GM18868 (cell line): ENCODE measurements around the gene ADAP1.
A peak's percentile ranks its signal among the peaks of the same experiment; 100 is the strongest.

Experiments used
- ATAC-seq: cut with Tn5 transposase; IDR thresholded peaks from one replicate; pipeline ENCODE4 v1.9.1; 2021; ENCODE audit warnings: mild to moderate bottlenecking, moderate library complexity; ENCODE audit not compliant: unreplicated experiment

Gene ADAP1

DNA sequence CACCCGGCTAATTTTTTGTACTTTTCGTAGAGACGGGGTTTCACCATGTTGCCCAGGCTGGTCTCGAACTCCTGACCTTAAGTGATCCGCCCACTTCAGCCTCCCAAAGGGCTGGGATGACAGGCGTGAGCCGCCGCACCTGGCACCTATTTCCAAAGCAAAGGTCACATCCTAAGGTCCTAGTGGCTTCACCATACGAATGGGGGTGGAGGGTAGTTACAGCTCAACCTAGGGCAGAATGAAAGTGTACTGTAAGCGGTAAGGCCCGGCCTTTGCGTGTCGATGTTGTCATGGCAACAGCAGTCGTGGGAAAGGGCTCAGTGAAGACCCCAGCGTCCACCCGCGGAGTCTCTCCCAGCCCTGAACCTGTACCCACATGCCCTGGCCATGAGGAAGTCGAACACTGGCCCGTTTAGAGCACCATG, 22.4 kb upstream of the ADAP1 start:
- ATAC-seq, result no peak

DNA sequence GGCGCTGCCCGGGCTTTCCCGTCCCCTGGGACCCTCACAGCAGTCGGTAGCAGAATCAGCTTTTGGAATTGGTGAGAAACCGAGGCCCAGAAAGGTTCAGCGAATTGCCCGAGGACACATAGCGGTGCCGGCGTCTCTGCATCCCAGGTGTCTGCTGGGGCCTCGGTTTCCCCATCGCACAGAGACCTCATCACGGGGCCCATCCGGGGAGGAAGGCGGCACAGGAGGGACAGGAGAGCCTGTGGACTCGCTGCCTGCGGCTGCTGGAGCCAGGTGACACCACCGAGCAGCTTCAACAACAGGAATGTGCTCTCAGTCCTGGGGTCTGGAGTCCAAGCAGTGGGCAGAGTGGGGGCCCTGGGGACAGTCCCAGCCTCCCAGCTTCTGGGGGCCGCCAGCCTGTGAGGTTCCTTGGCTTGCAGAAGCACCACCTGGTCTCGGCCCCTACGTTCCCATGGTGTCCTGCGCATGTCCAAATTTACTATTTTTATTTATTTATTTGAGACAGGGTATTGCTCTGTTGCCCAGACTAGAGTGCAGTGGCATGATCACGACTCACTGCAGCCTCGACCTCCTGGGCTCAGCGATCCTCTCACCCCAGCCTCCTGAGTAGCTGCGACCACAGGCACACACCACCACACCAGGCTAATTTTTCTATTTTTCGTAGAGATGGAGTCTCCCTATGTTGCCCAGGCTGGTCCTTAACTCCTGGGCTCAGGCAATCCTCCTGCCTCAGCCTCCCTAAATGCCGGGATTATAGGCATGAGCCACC, 21.4 kb upstream of the ADAP1 start:
- ATAC-seq, result no peak

DNA sequence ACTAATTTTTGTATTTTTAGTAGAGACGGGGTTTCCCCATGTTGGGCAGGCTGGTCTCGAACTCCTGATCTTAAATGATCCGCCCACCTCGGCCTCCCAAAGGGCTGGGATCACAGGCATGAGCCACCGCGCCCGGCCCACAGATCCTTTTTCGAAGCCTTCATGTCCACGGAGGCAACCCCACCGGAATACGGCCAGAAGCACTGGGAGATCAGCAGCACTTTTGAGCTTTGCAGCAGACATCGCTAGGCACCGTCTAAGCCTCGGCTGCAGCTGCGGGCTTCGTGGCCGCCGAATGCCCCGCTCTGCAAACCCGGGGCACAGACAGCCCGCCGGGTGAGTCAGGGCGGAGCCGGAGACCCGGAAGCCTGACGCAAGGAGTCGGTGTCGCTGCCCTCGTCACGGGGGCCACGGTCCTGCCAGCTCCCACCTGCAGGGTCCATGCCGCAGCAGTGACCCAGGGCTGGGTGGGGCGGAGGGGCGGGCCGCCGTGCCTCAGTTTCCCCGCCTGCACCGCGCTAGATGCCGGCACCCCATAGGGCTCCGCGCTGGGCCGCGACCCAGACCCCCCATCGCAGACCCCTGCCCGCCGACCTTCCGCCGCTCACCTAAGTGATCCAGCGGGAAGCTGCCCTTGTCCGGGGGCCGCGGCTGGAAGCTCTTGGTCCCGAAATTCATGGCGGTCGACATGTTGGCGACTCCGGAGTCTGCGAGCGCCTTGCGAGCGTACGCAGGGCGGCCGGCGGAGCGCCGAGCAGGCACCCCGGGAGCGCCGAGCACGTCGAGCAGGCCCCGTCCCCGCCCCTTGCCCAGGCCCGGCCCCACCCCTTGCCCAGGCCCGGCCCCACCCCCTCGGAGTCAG, 20.6 kb upstream of the ADAP1 start, which contains the start of gene COX19:
COX19 (minus strand) TSS at position 730 of the 862 bp plus-strand sequence; CDS start at position 690, 40 bp downstream.
- ATAC-seq, result peak; percentile 81

DNA sequence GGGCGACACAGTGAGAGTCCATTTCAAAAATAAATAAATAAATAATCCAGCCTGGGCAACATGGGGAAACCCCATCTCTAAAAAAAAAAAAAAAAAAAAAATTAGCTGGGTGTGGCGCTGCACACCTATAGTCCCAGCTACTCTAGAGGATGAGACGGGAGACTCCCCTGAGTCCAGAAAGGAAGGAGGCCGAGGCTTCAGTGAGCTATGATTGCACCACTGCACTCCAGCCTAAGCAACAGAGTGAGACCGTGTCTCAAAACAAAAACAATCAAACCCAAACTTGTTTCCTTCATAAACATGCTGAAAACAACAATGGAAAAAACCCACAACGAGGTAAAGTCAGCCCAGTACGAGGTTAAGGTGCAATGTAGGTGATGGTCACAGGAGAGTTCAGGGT, 19.7 kb upstream of the ADAP1 start:
- no peak for ATAC-seq

DNA sequence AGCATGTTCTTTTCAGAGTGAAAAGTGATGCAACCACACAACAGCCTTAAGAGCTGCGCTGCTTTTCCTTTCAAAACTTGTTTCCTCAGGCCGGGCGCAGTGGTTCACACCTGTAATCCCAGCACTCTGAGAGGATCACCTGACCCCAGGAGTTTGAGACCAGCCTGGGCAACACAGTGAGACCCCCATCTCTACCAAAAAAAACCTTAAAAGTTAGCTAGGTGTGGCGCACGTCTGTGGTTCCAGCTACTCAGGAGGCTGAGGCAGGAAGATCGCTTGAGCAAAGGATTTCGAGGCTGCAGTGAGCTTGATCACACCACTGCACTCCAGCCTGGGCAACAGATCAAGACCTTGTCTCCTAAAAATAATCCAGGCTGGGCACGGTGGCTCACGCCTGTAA, 18.8 kb upstream of the ADAP1 start:
- ATAC-seq, result no peak

DNA sequence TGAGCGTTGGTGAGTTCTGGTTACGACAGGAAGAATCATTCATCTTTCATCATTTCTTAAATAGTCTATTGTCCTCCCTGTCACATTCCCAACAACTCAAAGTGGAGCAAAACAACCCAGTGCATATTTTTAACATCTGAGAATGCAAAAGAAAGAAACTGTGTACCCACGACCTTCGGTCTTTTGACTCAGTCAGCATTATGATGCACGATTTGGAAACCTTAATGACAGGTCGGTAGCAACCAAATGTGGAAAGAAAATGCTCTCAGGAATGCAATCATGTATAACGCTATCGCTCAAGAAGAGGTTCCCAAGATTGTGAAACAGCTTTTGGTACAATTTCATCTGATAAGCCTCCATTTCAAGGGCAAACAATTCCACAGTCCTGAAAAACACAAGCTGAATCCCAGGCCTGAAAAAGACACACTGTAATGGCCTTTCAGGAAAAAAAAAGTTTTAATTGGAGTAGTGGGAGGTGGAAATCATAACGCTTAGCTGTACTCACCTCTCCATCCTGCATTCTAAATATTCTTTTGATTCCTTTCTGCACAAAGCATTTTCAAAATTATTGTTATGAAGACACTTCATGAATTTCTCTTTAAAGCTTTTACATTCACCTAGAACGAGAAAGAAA, 18.3 kb upstream of the ADAP1 start:
- ATAC-seq, result no peak

DNA sequence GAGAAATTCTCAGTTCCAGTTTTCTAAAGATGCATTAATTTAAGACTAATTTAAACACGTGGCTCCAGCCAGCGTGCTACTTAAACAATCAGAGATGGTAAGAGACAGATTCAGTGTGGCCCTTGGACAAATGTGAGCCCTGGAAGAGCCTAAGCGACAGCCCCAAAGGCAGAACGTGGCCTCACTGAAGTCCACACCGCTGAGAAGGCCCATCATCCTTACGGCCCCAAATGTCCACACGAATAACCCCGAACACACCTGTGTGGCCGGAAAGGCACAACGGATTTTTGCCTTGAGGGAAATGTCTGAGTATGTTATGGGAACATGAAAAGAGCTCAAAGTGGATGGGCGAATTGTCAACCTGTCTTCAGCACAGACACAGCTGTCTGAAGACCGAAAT, 17.6 kb upstream of the ADAP1 start:
- ATAC-seq, result no peak

DNA sequence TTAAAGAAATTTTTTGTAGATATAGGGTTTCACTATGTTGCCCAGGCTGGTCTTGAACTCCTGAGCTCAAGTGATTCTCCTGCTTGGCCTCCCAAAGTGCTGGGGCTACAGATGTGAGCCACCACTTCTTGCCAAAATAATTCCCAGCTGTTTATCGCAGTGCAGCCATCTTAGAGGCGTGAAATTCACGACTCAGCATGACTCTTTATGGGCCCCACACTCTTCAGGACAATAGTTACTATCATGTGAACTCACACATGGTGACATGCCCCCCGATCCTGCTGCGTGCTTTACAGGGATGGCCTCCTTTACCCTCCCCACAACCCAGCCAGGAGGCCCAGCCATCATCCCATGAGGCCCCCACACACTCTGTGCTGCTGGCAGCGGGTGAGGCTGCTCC, 16.3 kb upstream of the ADAP1 start:
- ATAC-seq, result no peak

DNA sequence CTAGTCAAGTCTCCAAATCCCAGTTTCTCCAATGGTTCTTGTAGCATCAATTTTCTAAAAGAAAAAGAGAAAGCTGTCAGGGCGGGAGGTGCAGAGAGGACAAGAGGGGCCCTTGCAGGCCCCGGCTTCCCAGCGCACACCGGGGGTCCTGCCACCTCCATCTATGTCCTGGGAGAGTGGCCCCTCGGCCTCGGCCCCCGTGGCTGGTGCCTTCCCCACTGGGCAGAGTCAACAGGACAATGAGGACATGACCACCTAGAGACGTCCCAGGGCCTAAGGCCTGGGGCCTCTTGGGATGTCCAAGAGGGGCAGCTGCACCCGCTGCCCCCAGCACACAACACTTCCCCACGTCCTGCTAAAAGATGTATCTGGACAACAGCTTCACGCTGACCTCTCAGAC, 14.9 kb upstream of the ADAP1 start:
- no peak for ATAC-seq

DNA sequence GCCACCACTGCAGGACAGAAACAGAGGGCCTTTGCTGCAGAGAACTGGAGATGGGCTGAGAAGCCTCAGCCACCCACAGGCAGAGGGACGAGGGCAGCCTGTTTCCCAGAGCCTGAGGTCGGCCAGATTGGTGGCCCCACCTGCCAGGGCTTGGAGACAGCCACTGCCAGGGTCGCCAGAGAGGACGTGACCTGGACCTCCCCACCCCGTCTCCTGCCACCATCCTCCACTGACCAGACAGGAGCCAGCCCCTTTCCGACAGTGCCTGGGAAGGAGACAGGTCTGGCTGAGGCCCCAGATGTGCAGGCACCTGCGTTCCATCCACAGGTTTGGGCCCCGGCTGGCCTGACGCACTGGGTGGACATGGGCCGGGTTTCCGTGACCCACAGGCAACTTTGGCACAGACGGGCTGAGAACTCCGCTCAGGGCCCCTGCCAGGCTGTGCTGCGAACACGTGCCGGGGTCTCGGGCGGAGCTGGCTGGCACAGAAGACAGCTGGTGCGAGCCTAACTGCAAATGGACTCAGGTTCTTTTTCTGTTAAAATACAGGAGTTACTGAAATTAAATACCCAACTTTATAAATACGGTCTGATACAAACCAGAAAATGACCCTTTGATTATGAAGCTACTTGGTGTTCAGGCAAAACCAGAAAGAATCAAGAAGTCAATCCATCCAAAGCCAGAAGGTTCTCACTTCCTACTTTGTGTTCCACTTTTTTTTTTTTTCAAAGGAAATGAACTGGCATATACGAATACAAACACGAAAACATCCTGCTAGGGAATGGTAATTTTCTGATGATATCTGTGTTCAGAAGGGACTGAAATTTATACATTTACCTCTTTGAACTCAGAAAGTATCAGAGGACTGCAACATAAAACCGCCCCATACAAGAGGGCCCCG, 14.0 kb upstream of the ADAP1 start:
- no peak for ATAC-seq

DNA sequence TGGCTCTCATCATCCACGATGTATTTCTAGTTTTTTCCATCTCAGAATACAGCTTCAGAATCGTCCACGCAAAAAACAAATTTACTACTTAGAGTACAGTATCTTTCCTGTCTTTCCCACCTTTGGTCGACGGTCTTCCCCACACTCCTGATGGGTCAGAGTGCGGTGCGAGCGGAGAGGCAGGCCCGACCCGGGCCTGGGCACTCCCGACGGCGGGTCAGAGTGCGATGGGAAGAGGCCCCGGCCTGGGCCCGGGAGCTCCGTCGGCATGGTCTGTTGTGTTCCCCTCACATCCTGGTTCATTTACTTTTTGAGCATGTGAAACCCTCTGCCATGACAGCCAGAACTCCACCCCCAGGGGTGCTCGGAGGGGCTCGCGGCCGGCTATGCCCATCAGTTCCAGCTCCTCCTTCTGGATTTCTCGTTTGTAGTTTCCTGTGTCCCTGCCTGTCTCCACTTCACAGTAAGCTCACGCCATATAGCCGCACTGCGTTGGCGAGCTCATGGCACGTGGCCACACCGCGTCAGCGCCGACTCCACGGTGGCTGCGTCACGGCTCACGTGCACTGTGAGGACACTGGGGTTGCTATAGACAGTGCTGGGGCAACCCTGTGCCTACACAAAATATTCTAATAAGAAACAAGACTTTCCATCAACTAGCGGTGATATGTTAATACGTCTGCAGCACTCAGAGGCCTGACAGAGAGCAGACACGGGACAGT, 13.0 kb upstream of the ADAP1 start:
- no peak for ATAC-seq

DNA sequence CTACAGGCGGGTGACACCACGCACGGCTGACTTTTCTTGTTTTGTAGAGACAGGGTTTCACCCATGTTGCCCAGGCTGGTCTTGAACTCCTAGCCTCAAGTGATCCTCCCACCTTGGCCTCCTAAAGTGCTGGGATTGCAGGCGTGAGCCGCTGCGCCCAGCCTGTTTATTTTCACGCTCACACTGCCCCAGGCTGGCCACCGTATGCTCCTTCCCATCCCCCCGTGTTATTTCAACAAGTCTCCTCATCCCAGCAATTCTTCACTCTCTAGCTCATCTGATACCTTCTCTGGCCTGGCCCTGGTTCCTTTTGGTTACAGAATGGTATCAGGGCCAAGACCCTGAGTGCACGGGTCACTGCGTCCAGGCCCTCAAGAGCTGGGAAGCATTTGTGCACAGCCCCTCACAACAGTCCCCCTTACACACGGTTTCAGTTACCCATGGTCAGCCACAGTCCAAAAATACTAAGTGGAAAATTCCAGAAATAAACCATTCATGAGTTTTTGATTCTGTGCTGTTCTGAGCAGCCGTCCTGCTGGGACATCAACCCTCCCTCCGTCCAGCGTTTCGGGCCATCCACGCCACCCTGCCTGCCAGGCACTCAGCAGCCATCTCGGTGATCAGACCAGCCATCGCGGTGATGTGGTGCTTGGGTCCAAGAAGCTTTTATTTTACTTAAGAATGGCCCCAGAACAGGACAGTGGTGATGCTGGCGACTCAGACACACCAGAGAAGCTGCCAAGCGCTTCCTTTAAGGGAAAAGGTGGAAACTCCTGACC, 12.0 kb upstream of the ADAP1 start:
- no peak for ATAC-seq

DNA sequence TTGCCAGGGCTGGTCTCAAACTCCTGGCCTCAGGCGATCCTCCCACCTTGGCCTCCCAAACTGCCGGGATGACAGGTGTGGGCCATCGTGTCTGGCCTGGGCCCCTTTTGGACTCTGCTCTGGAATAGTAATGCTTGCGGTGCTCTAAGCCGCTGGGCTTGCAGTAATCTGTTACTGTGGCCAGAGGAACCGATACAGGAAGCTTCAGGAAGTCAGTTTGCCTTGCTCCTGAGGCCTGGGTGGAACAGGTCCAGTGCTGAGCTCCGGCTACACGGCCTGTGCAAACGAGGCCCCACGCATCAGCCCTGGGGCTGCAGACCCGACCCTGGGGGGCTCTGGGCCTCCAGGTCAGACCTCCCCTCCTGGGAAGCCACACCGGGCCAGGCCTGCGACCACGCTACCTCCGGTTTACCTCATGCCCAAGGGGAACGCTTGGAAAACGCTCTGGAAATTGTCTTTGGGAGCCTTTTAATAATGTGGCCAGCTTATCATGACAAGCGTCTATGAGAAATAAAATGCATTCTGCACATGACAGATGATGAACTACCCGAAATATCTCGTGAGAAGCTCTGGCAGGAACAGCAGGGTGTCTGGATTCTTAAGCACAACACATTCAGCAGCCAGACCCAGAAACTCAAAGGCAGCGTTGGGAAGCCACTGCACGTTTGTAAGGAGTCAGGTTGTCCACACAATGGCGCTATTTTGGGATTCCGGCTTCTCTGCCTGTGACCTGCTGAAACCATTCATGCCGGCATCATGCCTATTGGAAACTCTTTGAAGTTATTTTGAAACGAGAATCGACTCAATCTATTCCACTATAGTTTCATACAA, 10.1 kb upstream of the ADAP1 start:
- no peak for ATAC-seq

DNA sequence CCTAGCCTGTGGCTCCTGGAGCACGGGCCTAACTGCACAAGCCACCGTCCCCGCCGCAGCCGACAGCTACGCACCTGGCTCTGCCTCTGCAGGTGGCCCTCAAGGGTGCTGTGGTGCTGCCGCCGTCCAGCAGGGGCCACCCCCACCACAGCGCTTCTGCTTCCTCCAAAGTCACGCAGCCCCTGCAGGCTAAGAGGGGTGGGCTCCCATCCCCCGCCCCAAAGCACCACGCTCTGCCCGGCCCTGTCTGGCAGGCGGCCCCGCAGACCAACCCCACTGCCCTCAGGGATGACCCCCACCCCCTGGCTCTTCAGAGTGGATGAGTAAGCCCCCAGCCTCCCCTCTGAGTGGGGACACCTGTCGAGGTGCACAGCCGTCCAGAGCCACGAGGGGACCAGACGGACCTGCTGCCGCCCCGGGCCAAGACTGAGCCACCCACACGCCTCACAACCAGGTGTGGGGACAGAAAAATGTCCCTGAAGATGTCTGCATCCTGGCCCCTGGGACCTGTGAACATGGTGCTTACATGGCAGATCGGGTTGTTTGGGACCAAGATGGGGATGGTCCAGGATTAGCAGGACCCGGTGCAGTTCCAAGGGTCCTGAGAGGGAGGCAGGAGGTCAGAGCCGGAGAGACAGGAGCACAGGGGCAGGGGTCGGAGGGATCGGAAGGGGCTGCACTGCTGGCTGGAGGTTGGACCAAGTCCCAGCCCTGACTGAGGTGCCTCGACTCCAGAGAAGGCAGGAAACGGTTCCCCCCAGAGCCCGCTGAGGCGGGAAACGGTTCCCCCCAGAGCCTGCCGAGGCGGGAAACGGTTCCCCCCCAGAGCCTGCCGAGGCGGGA, 9.0 kb upstream of the ADAP1 start:
- no peak for ATAC-seq

DNA sequence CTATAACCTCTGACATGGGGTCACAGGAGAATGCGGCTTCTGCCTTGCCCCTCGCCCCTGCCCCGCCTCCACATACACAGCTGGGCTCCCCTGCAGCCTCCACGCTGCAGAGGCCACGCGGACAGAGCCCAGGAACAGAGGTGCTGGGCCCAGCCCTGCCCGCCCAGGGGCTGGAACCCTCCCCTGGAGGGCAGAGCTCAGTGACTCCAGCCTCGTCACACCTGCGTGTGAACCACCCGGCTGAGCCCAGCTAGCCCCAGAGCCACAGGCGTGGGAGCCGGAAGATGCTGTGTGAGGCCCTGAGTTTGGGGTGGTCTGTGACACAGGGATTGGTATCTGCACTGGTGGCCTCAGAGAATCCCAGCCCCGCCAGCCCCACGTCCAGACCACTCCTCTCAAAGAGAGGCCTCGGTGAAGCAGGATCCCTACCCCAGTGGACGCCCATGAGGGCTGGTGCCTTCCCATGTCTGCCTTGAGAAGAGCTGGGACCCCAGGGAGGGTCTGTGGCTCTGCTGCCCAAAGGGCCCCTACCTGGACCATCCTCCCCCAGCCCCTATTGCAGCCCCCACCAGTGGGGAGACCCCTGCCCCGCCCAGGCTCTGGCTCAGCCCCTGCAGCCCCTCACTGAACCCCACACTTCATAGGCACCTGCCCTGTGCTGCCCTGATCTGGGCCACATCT, 8.1 kb upstream of the ADAP1 start:
- ATAC-seq, result no peak

DNA sequence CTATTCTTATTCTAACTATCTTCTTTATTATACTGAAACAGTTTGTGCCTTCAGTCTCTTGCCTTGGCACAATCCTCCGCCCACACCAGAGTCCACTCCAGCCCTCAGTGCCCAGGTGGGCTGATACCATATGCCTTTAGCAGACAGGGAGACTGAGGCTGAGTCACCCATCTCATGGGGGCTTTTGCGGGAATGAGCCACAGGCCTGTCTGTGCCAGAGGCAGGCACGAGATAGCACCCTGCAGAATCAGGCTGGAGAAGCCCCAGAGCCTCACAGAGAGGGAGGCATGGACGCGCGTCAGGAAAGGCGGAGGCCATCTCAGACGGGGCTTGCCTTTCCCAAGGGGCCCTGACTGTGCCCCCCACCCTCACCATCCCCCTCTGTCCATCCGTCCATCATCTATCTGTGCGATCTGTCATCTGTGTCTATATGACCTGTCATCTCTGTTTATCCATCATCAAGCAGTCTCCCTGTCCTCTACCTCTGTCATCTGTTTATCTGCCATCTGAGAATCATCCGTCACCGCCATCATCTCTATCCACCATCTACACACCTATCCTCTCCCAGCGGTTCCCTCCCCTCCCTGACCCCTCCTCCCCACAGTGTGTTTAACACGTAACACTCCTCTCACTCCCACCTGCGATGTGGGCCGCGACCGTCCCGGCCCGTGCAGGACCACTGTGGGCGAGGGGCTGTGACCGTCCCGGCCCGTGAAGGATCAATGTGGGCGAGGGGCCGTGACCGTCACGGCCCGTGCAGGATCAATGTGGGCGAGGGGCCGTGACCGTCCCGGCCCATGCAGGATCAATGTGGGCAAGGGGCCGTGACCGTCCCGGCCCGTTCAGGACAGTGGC, 7.3 kb upstream of the ADAP1 start:
- ATAC-seq, result no peak
